K562 (cell line): ENCODE data around the gene PPP6R1. TPM values are rescaled to one million over a fixed set of nuclear protein-coding genes. Genes with fewer than 3 reads are reported as not detected.

Experiments used
- ASH1L ChIP-seq: fragments of 450-650 bp; IDR thresholded peaks from 2 replicates; pipeline ENCODE4 v1.6.1; 2018; ENCODE audit warnings: borderline replicate concordance, mild to moderate bottlenecking, low read depth; ENCODE audit not compliant: partially characterized antibody
- CCNT2 ChIP-seq: IDR thresholded peaks from 2 replicates; pipeline ENCODE4 v1.6.1; 2011; ENCODE audit warnings: borderline replicate concordance, low read depth, mild to moderate bottlenecking, moderate library complexity, mixed read lengths, low read length; ENCODE audit not compliant: insufficient read length; ENCODE audit errors: extremely low read depth
- DPF2 ChIP-seq: fragments of 450-650 bp; IDR thresholded peaks from 2 replicates; pipeline ENCODE4 v1.6.1; 2016
- EP400 ChIP-seq: fragments of 450-650 bp; IDR thresholded peaks from 2 replicates; pipeline ENCODE4 v1.6.1; 2017; ENCODE audit warnings: antibody characterized with exemption, mild to moderate bottlenecking, moderate library complexity
- FOXA3 ChIP-seq, 2 experiments: fragments of 450-650 bp in 1 of 2; sonication (generic) in 1 of 2; formaldehyde crosslinking; IDR thresholded peaks in 1 of 2; conservative IDR thresholded peaks in 1 of 2; 2 replicates each; pipeline versions ENCODE4 v1.4.0 to v1.8.0; 2020 to 2022; ENCODE audit warnings: mild to moderate bottlenecking in 2 of 2, missing genetic modification reagents in 1 of 2
- MEF2D ChIP-seq: conservative IDR thresholded peaks from 2 replicates; pipeline ENCODE4 v1.6.1; 2016; ENCODE audit warnings: low read depth, missing genetic modification characterization, missing compliant biosample characterization
- NCOA6 ChIP-seq: fragments of 450-650 bp; IDR thresholded peaks from 2 replicates; pipeline ENCODE4 v1.6.1; 2017; ENCODE audit warnings: mild to moderate bottlenecking
- NCOR1 ChIP-seq: fragments of 450-650 bp; IDR thresholded peaks from 2 replicates; pipeline ENCODE4 v1.6.1; 2016; ENCODE audit warnings: mild to moderate bottlenecking, moderate library complexity
- SMARCA4 ChIP-seq: fragments of 450-650 bp; IDR thresholded peaks from 2 replicates; pipeline ENCODE4 v1.6.1; 2016
- SNIP1 ChIP-seq: fragments of 450-650 bp; IDR thresholded peaks from 2 replicates; pipeline ENCODE4 v1.7.1; 2017; ENCODE audit warnings: low read depth, mild to moderate bottlenecking
- TAF1 ChIP-seq: IDR thresholded peaks from 2 replicates; pipeline ENCODE4 v1.6.1; 2011; ENCODE audit warnings: mild to moderate bottlenecking, low read length, moderate library complexity; ENCODE audit not compliant: insufficient read depth, control insufficient read depth, severe bottlenecking; ENCODE audit errors: extremely low read depth
- ZC3H4 ChIP-seq: sonication (generic); formaldehyde crosslinking; IDR thresholded peaks from 2 replicates; pipeline ENCODE4 v1.9.0; 2021; ENCODE audit warnings: missing genetic modification reagents, borderline replicate concordance
- ZNF41 ChIP-seq: fragments of 250-450 bp; sonication (Bioruptor Pico); conservative IDR thresholded peaks from 2 replicates; pipeline ENCODE4 v1.4.0; 2020; ENCODE audit warnings: mild to moderate bottlenecking
- ZNF586 ChIP-seq: fragments of 450-650 bp; formaldehyde crosslinking; conservative IDR thresholded peaks from 2 replicates; pipeline ENCODE4 v1.4.0; 2020; ENCODE audit warnings: mild to moderate bottlenecking, moderate library complexity
- polyA plus RNA-seq, 8 experiments: library from polyadenylated mRNA; depleted of rRNA in 4 of 8; stranded (reverse) in 5 of 8; unstranded in 3 of 8; fragments of >200 nt; fragmentation: Nextera tagmentation in 2 of 8; fragmentation: Illumina TruSeq in 1 of 8; extraction: Ambion mirVana in 2 of 8; extraction: Trizol in 1 of 8; gene quantifications; 2 replicates each; pipeline versions ENCODE4 v1.2.1 to v1.2.3, GENCODE V29; 2011 to 2014; ENCODE audit warnings: inconsistent platforms in 1 of 8, missing spikeins in 1 of 8
- total RNA-seq, 7 experiments: library from RNA; depleted of rRNA in 6 of 7; stranded (reverse); fragments of >200 nt in 6 of 7; fragmentation: Illumina TruSeq in 2 of 7; extraction: Trizol in 2 of 7; gene quantifications; 2 replicates each; pipeline versions ENCODE4 v1.2.1 to v1.2.3, GENCODE V29; 2011 to 2021; ENCODE audit warnings: low replicate concordance in 1 of 7
- TF ChIP-seq, protein P1 (sequence below): fragments of 450-650 bp; formaldehyde crosslinking; IDR thresholded peaks from 2 replicates; pipeline ENCODE4 v1.4.0; 2022; ENCODE audit warnings: mild to moderate bottlenecking, moderate library complexity
- TF ChIP-seq, protein P2 (sequence below): fragments of 250-450 bp; sonication (Bioruptor Pico); IDR thresholded peaks from 2 replicates; pipeline ENCODE4 v1.8.0; 2021; ENCODE audit warnings: borderline replicate concordance, mild to moderate bottlenecking, moderate library complexity; ENCODE audit not compliant: poor library complexity, severe bottlenecking
- TF ChIP-seq, protein P3 (sequence below), 2 experiments: fragments of 450-650 bp in 1 of 2; IDR thresholded peaks; 2 replicates each; pipeline ENCODE4 v1.6.1; 2011 to 2017; ENCODE audit warnings: low read depth in 2 of 2, antibody characterized with exemption in 1 of 2, borderline replicate concordance in 1 of 2, low read length in 1 of 2, mild to moderate bottlenecking in 1 of 2, mixed read lengths in 1 of 2; ENCODE audit not compliant: control insufficient read depth in 1 of 2
- TF ChIP-seq, protein P4 (sequence below), 3 experiments: IDR thresholded peaks in 2 of 3; conservative IDR thresholded peaks in 1 of 3; 2 replicates each; pipeline ENCODE4 v1.5.1; 2011 to 2012; ENCODE audit warnings: low read length in 3 of 3, mild to moderate bottlenecking in 3 of 3, control low read depth in 2 of 3, improper control_type of control experiment in 1 of 3, inconsistent platforms in 1 of 3, low read depth in 1 of 3, mixed read lengths in 1 of 3, moderate library complexity in 1 of 3; ENCODE audit not compliant: insufficient read depth in 2 of 3
- TF ChIP-seq, protein P5 (sequence below): IDR thresholded peaks from 3 replicates; pipeline ENCODE4 v1.6.1; 2011; ENCODE audit warnings: borderline replicate concordance, mild to moderate bottlenecking; ENCODE audit not compliant: insufficient read length, insufficient read depth

The PPP6R1 gene
- total and polyA plus RNA-seq, 9 of the 15 experiments (the other 6 are each of a cell fraction or from before 2014, with no cell fraction given): 0.48 to 135 (median 37.2) TPM

DNA sequence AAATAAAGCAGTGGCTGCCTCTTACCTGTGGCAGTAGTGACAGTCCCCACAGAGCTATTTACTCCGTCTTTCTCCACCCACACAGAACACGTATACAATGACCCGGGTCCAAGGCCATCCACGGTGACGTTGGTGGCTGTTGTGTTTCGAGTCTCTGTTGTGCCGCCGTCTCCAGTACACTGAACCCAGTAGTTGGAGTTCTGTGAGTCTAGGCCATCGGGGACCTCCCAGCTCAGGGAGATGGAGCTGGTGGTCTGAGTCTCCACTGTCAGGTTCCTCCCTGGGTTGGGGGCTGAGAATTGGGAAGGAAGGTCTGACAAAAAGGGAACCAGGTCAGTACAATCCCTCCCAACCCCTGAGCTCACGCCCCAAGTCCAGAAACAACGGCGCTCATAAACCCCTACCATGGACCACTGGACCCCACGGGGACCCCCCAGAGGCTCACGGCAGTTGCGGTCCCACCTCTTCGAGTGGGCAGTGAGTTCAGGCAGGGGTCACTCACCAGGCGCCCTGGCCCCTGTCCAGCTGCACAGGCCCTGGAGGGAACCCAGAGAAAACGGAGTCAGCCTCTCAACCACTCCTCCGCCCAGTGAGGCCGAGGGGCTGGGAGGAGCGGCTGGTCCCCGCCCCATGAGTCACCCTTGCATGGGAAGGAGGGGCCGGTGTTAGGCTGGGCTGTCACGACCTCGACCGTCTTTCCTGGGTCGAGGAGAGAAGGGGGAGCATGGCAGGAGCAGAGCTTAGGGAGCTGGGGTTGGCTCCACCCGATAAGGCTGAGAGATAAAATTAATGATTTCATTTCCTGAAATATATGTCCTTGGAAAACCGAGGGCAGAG lies 51.9 kb downstream of the PPP6R1 start (continued):
- TF ChIP-seq CCNT2 (peak; percentile 49), ZC3H4 (CRISPR knock-in tag) (no peak), FOXA3 (CRISPR knock-in tag; conservative IDR thresholded peaks at IDR 0.05 in 1 of 2, IDR thresholded peaks at IDR 0.05 in 1 of 2) (no peak), SNIP1 (no peak), SMARCA4 (peak; percentile 80), NCOR1 (peak; percentile 40; the same call in 1 of the 2 replicates), ZNF586 (CRISPR knock-in tag) (no peak), EP400 (peak; percentile 72), ASH1L (no peak), NCOA6 (no peak), ZNF41 (no peak), TAF1 (peak; percentile 86), DPF2 (peak; percentile 94), MEF2D (tag) (no peak)
- TF ChIP-seq, protein P1, sequence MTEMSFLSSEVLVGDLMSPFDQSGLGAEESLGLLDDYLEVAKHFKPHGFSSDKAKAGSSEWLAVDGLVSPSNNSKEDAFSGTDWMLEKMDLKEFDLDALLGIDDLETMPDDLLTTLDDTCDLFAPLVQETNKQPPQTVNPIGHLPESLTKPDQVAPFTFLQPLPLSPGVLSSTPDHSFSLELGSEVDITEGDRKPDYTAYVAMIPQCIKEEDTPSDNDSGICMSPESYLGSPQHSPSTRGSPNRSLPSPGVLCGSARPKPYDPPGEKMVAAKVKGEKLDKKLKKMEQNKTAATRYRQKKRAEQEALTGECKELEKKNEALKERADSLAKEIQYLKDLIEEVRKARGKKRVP: no peak
- TF ChIP-seq, protein P2, sequence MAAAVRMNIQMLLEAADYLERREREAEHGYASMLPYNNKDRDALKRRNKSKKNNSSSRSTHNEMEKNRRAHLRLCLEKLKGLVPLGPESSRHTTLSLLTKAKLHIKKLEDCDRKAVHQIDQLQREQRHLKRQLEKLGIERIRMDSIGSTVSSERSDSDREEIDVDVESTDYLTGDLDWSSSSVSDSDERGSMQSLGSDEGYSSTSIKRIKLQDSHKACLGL (CRISPR knock-in tag): no peak
- TF ChIP-seq, protein P3, sequence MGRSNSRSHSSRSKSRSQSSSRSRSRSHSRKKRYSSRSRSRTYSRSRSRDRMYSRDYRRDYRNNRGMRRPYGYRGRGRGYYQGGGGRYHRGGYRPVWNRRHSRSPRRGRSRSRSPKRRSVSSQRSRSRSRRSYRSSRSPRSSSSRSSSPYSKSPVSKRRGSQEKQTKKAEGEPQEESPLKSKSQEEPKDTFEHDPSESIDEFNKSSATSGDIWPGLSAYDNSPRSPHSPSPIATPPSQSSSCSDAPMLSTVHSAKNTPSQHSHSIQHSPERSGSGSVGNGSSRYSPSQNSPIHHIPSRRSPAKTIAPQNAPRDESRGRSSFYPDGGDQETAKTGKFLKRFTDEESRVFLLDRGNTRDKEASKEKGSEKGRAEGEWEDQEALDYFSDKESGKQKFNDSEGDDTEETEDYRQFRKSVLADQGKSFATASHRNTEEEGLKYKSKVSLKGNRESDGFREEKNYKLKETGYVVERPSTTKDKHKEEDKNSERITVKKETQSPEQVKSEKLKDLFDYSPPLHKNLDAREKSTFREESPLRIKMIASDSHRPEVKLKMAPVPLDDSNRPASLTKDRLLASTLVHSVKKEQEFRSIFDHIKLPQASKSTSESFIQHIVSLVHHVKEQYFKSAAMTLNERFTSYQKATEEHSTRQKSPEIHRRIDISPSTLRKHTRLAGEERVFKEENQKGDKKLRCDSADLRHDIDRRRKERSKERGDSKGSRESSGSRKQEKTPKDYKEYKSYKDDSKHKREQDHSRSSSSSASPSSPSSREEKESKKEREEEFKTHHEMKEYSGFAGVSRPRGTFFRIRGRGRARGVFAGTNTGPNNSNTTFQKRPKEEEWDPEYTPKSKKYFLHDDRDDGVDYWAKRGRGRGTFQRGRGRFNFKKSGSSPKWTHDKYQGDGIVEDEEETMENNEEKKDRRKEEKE (IDR thresholded peaks at IDR 0.05; ENCODE audit: borderline replicate concordance in 1 of 2, control insufficient read depth in 1 of 2, low read depth in 2 of 2, low read length in 1 of 2): no peak
- TF ChIP-seq, protein P4, sequence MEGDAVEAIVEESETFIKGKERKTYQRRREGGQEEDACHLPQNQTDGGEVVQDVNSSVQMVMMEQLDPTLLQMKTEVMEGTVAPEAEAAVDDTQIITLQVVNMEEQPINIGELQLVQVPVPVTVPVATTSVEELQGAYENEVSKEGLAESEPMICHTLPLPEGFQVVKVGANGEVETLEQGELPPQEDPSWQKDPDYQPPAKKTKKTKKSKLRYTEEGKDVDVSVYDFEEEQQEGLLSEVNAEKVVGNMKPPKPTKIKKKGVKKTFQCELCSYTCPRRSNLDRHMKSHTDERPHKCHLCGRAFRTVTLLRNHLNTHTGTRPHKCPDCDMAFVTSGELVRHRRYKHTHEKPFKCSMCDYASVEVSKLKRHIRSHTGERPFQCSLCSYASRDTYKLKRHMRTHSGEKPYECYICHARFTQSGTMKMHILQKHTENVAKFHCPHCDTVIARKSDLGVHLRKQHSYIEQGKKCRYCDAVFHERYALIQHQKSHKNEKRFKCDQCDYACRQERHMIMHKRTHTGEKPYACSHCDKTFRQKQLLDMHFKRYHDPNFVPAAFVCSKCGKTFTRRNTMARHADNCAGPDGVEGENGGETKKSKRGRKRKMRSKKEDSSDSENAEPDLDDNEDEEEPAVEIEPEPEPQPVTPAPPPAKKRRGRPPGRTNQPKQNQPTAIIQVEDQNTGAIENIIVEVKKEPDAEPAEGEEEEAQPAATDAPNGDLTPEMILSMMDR (IDR thresholded peaks at IDR 0.05 in 2 of 3, conservative IDR thresholded peaks at IDR 0.05 in 1 of 3; ENCODE audit: insufficient read depth in 2 of 3, low read depth in 1 of 3, low read length in 3 of 3): no peak
- TF ChIP-seq, protein P5, sequence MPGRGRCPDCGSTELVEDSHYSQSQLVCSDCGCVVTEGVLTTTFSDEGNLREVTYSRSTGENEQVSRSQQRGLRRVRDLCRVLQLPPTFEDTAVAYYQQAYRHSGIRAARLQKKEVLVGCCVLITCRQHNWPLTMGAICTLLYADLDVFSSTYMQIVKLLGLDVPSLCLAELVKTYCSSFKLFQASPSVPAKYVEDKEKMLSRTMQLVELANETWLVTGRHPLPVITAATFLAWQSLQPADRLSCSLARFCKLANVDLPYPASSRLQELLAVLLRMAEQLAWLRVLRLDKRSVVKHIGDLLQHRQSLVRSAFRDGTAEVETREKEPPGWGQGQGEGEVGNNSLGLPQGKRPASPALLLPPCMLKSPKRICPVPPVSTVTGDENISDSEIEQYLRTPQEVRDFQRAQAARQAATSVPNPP: no peak
